ENCODE measurements around the gene CUTC.
"Not testable (repeated sequence)": the region's sequence is repeated elsewhere in the genome, so short reads cannot be mapped to it uniquely, and the experiment has no call there.

Gene CUTC

GRCh38 chr10:99742254-99742653, 10.2 kb downstream of the CUTC start:
- Histone ChIP-seq H3K4me3 (ENCODE audit: low read depth, low read length) (peak overlapping the region; percentile 43), H3K79me2 (ENCODE audit: control insufficient read depth, insufficient read depth, low read length, unreplicated experiment) (peaks cover 11% of the 10 kb centered on the region), H3K36me3 (ENCODE audit: insufficient read depth, low read length) (peaks cover 52% of the 10 kb centered on the region), H2AFZ (ENCODE audit: low read length, unreplicated experiment) (no peak overlapping the region), H3K4me1 (ENCODE audit: control insufficient read depth, insufficient read depth, low read length, unreplicated experiment) (peaks cover 28% of the 10 kb centered on the region), H3K27me3 (ENCODE audit: insufficient read depth, low read length) (no peaks in the 10 kb centered on the region), H3K27ac (ENCODE audit: low read depth, low read length) (peak overlapping the region; percentile 60)

GRCh38 chr10:99742701-99743100, 10.7 kb downstream of the CUTC start:
- peak overlapping the region; percentile 43 for H3K4me3 ChIP-seq (ENCODE audit: low read depth, low read length)
- peaks cover 11% of the 10 kb centered on the region for H3K79me2 ChIP-seq (ENCODE audit: control insufficient read depth, insufficient read depth, low read length, unreplicated experiment)
- peaks cover 48% of the 10 kb centered on the region for H3K36me3 ChIP-seq (ENCODE audit: insufficient read depth, low read length)

GRCh38 chr10:99743841-99744240, 11.8 kb downstream of the CUTC start:
- peaks cover 11% of the 10 kb centered on the region for H3K79me2 ChIP-seq (ENCODE audit: control insufficient read depth, insufficient read depth, low read length, unreplicated experiment)
- H3K4me3 ChIP-seq (ENCODE audit: low read depth, low read length), result no peak overlapping the region
- H3K36me3 ChIP-seq (ENCODE audit: insufficient read depth, low read length), result peaks cover 52% of the 10 kb centered on the region

More at GRCh38 chr10:99742701-99743100, 10.7 kb downstream of the CUTC start:
- peaks cover 28% of the 10 kb centered on the region for H3K4me1 ChIP-seq (ENCODE audit: control insufficient read depth, insufficient read depth, low read length, unreplicated experiment)
- H3K27ac ChIP-seq (ENCODE audit: low read depth, low read length), result peak overlapping the region; percentile 60
- no peak overlapping the region for H2AFZ ChIP-seq (ENCODE audit: low read length, unreplicated experiment)
- no peaks in the 10 kb centered on the region for H3K27me3 ChIP-seq (ENCODE audit: insufficient read depth, low read length)

GRCh38 chr10:99746166-99746565, 14.1 kb downstream of the CUTC start:
- H3K27ac ChIP-seq (ENCODE audit: low read depth, low read length); H3K27me3 ChIP-seq (ENCODE audit: insufficient read depth, low read length); H3K79me2 ChIP-seq (ENCODE audit: control insufficient read depth, insufficient read depth, low read length, unreplicated experiment); H2AFZ ChIP-seq (ENCODE audit: low read length, unreplicated experiment); H3K4me3 ChIP-seq (ENCODE audit: low read depth, low read length): not testable (repeated sequence)
- Histone ChIP-seq H3K4me1 (ENCODE audit: control insufficient read depth, insufficient read depth, low read length, unreplicated experiment) (peaks cover 25% of the 10 kb centered on the region), H3K36me3 (ENCODE audit: insufficient read depth, low read length) (peaks cover 35% of the 10 kb centered on the region)

More at GRCh38 chr10:99743841-99744240, 11.8 kb downstream of the CUTC start:
- Histone ChIP-seq H3K4me1 (ENCODE audit: control insufficient read depth, insufficient read depth, low read length, unreplicated experiment) (peaks cover 28% of the 10 kb centered on the region), H3K27me3 (ENCODE audit: insufficient read depth, low read length) (no peaks in the 10 kb centered on the region), H2AFZ (ENCODE audit: low read length, unreplicated experiment) (no peak overlapping the region), H3K27ac (ENCODE audit: low read depth, low read length) (0 out of 2 replicates have a peak overlapping the region, but pooled peaks have one; percentile 19)

GRCh38 chr10:99748823-99749451, 16.9 kb downstream of the CUTC start:
- Histone ChIP-seq H3K4me3 (ENCODE audit: low read depth, low read length) (no peak overlapping the region), H3K4me1 (ENCODE audit: control insufficient read depth, insufficient read depth, low read length, unreplicated experiment) (no peaks in the 10 kb centered on the region), H3K79me2 (ENCODE audit: control insufficient read depth, insufficient read depth, low read length, unreplicated experiment) (peaks cover 3% of the 10 kb centered on the region), H3K27me3 (ENCODE audit: insufficient read depth, low read length) (no peaks in the 10 kb centered on the region), H2AFZ (ENCODE audit: low read length, unreplicated experiment) (no peak overlapping the region), H3K27ac (ENCODE audit: low read depth, low read length) (no peak overlapping the region), H3K36me3 (ENCODE audit: insufficient read depth, low read length) (peaks cover 27% of the 10 kb centered on the region)

- Histone ChIP-seq H3K4me3 (ENCODE audit: low read depth, low read length) (no peak overlapping the region), H3K27me3 (ENCODE audit: insufficient read depth, low read length) (no peaks in the 10 kb centered on the region), H3K79me2 (ENCODE audit: control insufficient read depth, insufficient read depth, low read length, unreplicated experiment) (peaks cover 3% of the 10 kb centered on the region), H3K27ac (ENCODE audit: low read depth, low read length) (no peak overlapping the region), H3K4me1 (ENCODE audit: control insufficient read depth, insufficient read depth, low read length, unreplicated experiment) (no peaks in the 10 kb centered on the region), H2AFZ (ENCODE audit: low read length, unreplicated experiment) (no peak overlapping the region), H3K36me3 (ENCODE audit: insufficient read depth, low read length) (peaks cover 28% of the 10 kb centered on the region)
These were observed 18.6 kb downstream of the CUTC start for GRCh38 chr10:99750641-99751040.

- Histone ChIP-seq H3K36me3 (ENCODE audit: insufficient read depth, low read length) (peaks cover 32% of the 10 kb centered on the region), H2AFZ (ENCODE audit: low read length, unreplicated experiment) (no peak overlapping the region), H3K27me3 (ENCODE audit: insufficient read depth, low read length) (no peaks in the 10 kb centered on the region), H3K4me3 (ENCODE audit: low read depth, low read length) (no peak overlapping the region), H3K4me1 (ENCODE audit: control insufficient read depth, insufficient read depth, low read length, unreplicated experiment) (peaks cover 5% of the 10 kb centered on the region), H3K27ac (ENCODE audit: low read depth, low read length) (no peak overlapping the region), H3K79me2 (ENCODE audit: control insufficient read depth, insufficient read depth, low read length, unreplicated experiment) (no peaks in the 10 kb centered on the region)
These were observed 22.6 kb downstream of the CUTC start for GRCh38 chr10:99754670-99755069.

GRCh38 chr10:99756159-99756558, 24.1 kb downstream of the CUTC start:
- Histone ChIP-seq H3K4me3 (ENCODE audit: low read depth, low read length) (no peak overlapping the region), H3K79me2 (ENCODE audit: control insufficient read depth, insufficient read depth, low read length, unreplicated experiment) (no peaks in the 10 kb centered on the region), H3K27me3 (ENCODE audit: insufficient read depth, low read length) (no peaks in the 10 kb centered on the region), H3K36me3 (ENCODE audit: insufficient read depth, low read length) (peaks cover 42% of the 10 kb centered on the region), H3K27ac (ENCODE audit: low read depth, low read length) (no peak overlapping the region), H2AFZ (ENCODE audit: low read length, unreplicated experiment) (no peak overlapping the region), H3K4me1 (ENCODE audit: control insufficient read depth, insufficient read depth, low read length, unreplicated experiment) (peaks cover 5% of the 10 kb centered on the region)

GRCh38 chr10:99758211-99758891, 26.3 kb downstream of the CUTC start:
- Histone ChIP-seq H3K4me3 (ENCODE audit: low read depth, low read length) (no peak overlapping the region), H2AFZ (ENCODE audit: low read length, unreplicated experiment) (no peak overlapping the region), H3K36me3 (ENCODE audit: insufficient read depth, low read length) (peaks cover 35% of the 10 kb centered on the region), H3K4me1 (ENCODE audit: control insufficient read depth, insufficient read depth, low read length, unreplicated experiment) (peaks cover 5% of the 10 kb centered on the region), H3K27me3 (ENCODE audit: insufficient read depth, low read length) (no peaks in the 10 kb centered on the region), H3K79me2 (ENCODE audit: control insufficient read depth, insufficient read depth, low read length, unreplicated experiment) (no peaks in the 10 kb centered on the region), H3K27ac (ENCODE audit: low read depth, low read length) (peak overlapping the region; percentile 17; the same call in 1 of the 2 replicates)

GRCh38 chr10:99760321-99760720, 28.3 kb downstream of the CUTC start:
- peaks cover 5% of the 10 kb centered on the region for H3K4me1 ChIP-seq (ENCODE audit: control insufficient read depth, insufficient read depth, low read length, unreplicated experiment)
- no peak overlapping the region for H3K4me3 ChIP-seq (ENCODE audit: low read depth, low read length)
- no peaks in the 10 kb centered on the region for H3K27me3 ChIP-seq (ENCODE audit: insufficient read depth, low read length)
- peaks cover 28% of the 10 kb centered on the region for H3K36me3 ChIP-seq (ENCODE audit: insufficient read depth, low read length)
- no peaks in the 10 kb centered on the region for H3K79me2 ChIP-seq (ENCODE audit: control insufficient read depth, insufficient read depth, low read length, unreplicated experiment)
- no peak overlapping the region for H2AFZ ChIP-seq (ENCODE audit: low read length, unreplicated experiment)
- no peak overlapping the region for H3K27ac ChIP-seq (ENCODE audit: low read depth, low read length)

- Histone ChIP-seq H3K4me3 (ENCODE audit: low read depth, low read length) (no peak overlapping the region), H3K4me1 (ENCODE audit: control insufficient read depth, insufficient read depth, low read length, unreplicated experiment) (peaks cover 5% of the 10 kb centered on the region), H3K27ac (ENCODE audit: low read depth, low read length) (no peak overlapping the region), H3K27me3 (ENCODE audit: insufficient read depth, low read length) (no peaks in the 10 kb centered on the region), H2AFZ (ENCODE audit: low read length, unreplicated experiment) (no peak overlapping the region), H3K79me2 (ENCODE audit: control insufficient read depth, insufficient read depth, low read length, unreplicated experiment) (no peaks in the 10 kb centered on the region), H3K36me3 (ENCODE audit: insufficient read depth, low read length) (peaks cover 28% of the 10 kb centered on the region)
These were observed 29.3 kb downstream of the CUTC start for GRCh38 chr10:99761365-99761764.
